ENCODE measurements around the gene LANCL2. TPM values are rescaled to one million over a fixed set of nuclear protein-coding genes. Genes with fewer than 3 reads are reported as not detected.
A peak's percentile ranks its signal among the peaks of the same experiment; 100 is the strongest.

LANCL2 gene
- total and polyA plus RNA-seq, 8 donors = 4.9 to 25.9 (median 16.4) TPM

- WGBS, 5 donors = 75 to 87% (median 81%) methylated on average over 10 of the region's 10 CpGs
- H3K4me3 ChIP-seq = no peak overlapping the region
- DNase-seq = no peak
- H3K4me1 ChIP-seq = peaks cover 12 to 24% (median 17%) of the 10 kb centered on the region in 4 donors
- H3K27me3 ChIP-seq = no peaks in the 10 kb centered on the region
- H3K36me3 ChIP-seq = peaks cover 0 to 7% (median under 1%) of the 10 kb centered on the region in 4 donors
- H3K9me3 ChIP-seq = no peaks in the 10 kb centered on the region
- intact Hi-C loops (cut with DNase I; ENCODE audit: low total_unique reads) = no loop called here
- TF ChIP-seq POLR2A (IDR thresholded peaks at IDR 0.05) (no peak), EP300 (IDR thresholded peaks at IDR 0.05) (no peak), CTCF (IDR thresholded peaks at IDR 0.05) (no peak), POLR2AphosphoS5 (IDR thresholded peaks at IDR 0.05) (no peak)
- no peak overlapping the region for H3K27ac ChIP-seq
Observed at GRCh38 chr7:55436457-55436856, 71.3 kb downstream of the LANCL2 start.

GRCh38 chr7:55437375-55437774 lies 72.2 kb downstream of the LANCL2 start:
- Histone ChIP-seq H3K27ac (no peak overlapping the region), H3K4me1 (peaks cover 7 to 15% (median 10%) of the 10 kb centered on the region in 4 donors), H3K9me3 (no peaks in the 10 kb centered on the region), H3K4me3 (no peak overlapping the region), H3K27me3 (no peaks in the 10 kb centered on the region), H3K36me3 (no peaks in the 10 kb centered on the region)
- intact Hi-C loops (cut with DNase I; ENCODE audit: low total_unique reads) = no loop called here
- 69 to 100% (median 98%) methylated on average over 1 of the region's 1 CpG for WGBS, 5 donors
- DNase-seq = no peak
- no peak for TF ChIP-seq POLR2A (IDR thresholded peaks at IDR 0.05)
- no peak for TF ChIP-seq POLR2AphosphoS5 (IDR thresholded peaks at IDR 0.05)
- no peak for TF ChIP-seq CTCF (IDR thresholded peaks at IDR 0.05)
- TF ChIP-seq EP300 (IDR thresholded peaks at IDR 0.05) = no peak

DNA sequence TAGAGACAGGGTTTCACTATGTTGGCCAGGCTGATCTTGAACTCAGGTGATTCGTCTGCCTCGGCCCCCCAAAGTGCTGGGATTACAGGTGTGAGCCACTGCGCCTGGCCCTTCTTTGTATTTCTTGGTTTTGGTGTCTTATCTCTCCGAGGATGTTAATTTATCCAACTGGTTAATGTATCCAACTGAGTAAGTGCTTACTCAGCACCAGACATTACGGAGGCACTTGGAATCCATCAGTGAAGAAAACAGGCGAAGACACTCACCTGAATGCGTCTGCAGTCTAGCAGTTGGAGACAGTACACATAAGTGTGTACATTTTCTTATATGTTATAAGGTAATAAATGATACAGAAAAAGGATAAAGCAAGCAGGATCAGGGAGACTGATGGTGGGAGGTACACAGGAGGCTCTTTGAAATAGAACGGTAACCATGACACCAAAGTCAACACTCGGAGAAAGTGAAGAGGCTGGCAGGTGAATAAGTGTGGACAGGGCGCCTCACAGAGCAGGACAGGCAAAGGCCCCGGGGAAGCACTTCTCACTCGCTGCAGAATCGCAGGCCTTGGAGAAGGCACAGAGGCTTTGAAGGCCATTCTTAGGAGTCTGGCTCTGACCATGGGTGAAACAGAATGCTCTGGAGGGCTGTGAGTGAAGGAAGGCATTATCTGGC lies 73.1 kb downstream of the LANCL2 start:
- intact Hi-C loops (cut with DNase I; ENCODE audit: low total_unique reads) = no loop called here
- Histone ChIP-seq H3K4me3 (no peak overlapping the region), H3K27ac (no peak overlapping the region), H3K9me3 (no peaks in the 10 kb centered on the region), H3K27me3 (no peaks in the 10 kb centered on the region), H3K36me3 (no peaks in the 10 kb centered on the region), H3K4me1 (peaks cover 0 to 7% (median 2%) of the 10 kb centered on the region in 4 donors)
- no peak for TF ChIP-seq POLR2A (IDR thresholded peaks at IDR 0.05)
- no peak for TF ChIP-seq CTCF (IDR thresholded peaks at IDR 0.05)
- no peak for TF ChIP-seq POLR2AphosphoS5 (IDR thresholded peaks at IDR 0.05)
- no peak for TF ChIP-seq EP300 (IDR thresholded peaks at IDR 0.05)
- 70 to 86% (median 80%) methylated on average over 13 of the region's 13 CpGs for WGBS, 5 donors
- DNase-seq = no peak

DNA sequence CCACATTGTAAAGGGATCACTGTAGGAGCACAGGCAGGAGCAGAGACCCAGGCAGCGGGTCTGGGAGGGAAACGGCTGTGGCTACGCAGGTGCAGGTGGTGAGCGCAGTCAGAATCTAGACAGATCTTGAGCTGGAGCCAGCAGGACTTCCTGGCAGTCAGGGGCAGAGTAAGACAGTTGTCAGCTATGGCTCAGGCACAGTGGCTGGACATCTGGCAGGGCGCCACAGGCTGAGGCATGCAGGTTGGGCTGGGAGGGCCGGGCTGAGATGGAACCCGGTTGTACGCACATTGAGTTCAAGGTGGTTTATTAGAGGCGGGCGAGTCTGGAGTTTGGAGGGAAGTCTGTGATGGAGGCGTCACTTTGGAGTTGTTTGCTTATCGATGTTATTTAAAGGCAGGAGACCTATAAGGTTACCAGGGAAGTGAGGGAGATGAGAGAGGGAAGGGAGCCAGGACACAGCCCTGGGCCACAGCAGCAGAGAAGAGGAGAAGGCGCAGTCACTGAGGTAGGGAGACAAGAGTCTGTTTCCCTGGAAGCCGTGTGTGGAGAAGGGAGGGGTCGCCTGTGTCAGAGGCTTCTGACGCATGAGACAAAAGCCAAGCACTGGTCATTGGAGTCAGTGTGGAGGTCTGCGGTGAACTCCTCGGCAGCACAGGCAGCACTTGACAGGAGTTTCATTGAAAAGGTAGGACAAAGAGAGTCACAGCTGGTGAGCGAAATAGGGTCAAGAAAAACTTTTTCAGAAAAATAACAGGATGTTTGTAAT lies 73.8 kb downstream of the LANCL2 start:
- 41 to 55% (median 45%) methylated on average over 18 to 19 of the region's 19 CpGs for WGBS, 5 donors
- H3K27me3 ChIP-seq = no peaks in the 10 kb centered on the region
- H3K4me1 ChIP-seq = peaks cover 0 to 5% (median 0%) of the 10 kb centered on the region in 4 donors
- intact Hi-C loops (cut with DNase I; ENCODE audit: low total_unique reads) = no loop called here
- no peaks in the 10 kb centered on the region for H3K36me3 ChIP-seq
- H3K4me3 ChIP-seq = no peak overlapping the region
- H3K9me3 ChIP-seq = no peaks in the 10 kb centered on the region
- no peak for TF ChIP-seq POLR2A (IDR thresholded peaks at IDR 0.05)
- TF ChIP-seq EP300 (IDR thresholded peaks at IDR 0.05) = no peak
- TF ChIP-seq POLR2AphosphoS5 (IDR thresholded peaks at IDR 0.05) = no peak
- no peak for TF ChIP-seq CTCF (IDR thresholded peaks at IDR 0.05)
- DNase-seq = peak in 1 of 2 donors; percentile 72
- H3K27ac ChIP-seq = no peak overlapping the region

Measured in stomach (tissue), 9 donors.